Peyer's patch (tissue), 4 donors: ENCODE measurements around the gene SETD2.

ENCODE experiments used
- POLR2A ChIP-seq, 2 donors: fragments of 450-650 bp; IDR thresholded peaks; one replicate each; pipeline ENCODE4 v1.5.1; 2017; ENCODE audit warnings: antibody characterized with exemption in 2 of 2, mild to moderate bottlenecking in 2 of 2, moderate library complexity in 2 of 2
- TF ChIP-seq, protein P1 (sequence below), 6 experiments: fragments of 450-650 bp in 4 of 6; fragments of 200-600 bp in 2 of 6; sonication (generic) in 1 of 6; IDR thresholded peaks; one replicate each; pipeline ENCODE4 v1.5.1; 2017 to 2019; ENCODE audit warnings: antibody characterized with exemption in 6 of 6, mild to moderate bottlenecking in 3 of 6, moderate library complexity in 1 of 6

GRCh38 chr3:46970391-46971091 lies 193.4 kb downstream of the SETD2 start:
- TF ChIP-seq, protein P1, sequence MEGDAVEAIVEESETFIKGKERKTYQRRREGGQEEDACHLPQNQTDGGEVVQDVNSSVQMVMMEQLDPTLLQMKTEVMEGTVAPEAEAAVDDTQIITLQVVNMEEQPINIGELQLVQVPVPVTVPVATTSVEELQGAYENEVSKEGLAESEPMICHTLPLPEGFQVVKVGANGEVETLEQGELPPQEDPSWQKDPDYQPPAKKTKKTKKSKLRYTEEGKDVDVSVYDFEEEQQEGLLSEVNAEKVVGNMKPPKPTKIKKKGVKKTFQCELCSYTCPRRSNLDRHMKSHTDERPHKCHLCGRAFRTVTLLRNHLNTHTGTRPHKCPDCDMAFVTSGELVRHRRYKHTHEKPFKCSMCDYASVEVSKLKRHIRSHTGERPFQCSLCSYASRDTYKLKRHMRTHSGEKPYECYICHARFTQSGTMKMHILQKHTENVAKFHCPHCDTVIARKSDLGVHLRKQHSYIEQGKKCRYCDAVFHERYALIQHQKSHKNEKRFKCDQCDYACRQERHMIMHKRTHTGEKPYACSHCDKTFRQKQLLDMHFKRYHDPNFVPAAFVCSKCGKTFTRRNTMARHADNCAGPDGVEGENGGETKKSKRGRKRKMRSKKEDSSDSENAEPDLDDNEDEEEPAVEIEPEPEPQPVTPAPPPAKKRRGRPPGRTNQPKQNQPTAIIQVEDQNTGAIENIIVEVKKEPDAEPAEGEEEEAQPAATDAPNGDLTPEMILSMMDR (IDR thresholded peaks at IDR 0.05), result no peak
- no peak for TF ChIP-seq POLR2A (IDR thresholded peaks at IDR 0.05)
